Keratinocyte (primary cell): ENCODE measurements around the gene INPP4B. TPM values are rescaled to one million over a fixed set of nuclear protein-coding genes. Genes with fewer than 3 reads are reported as not detected.

Experiments used
- DNase-seq: peaks from one replicate; pipeline ENCODE4 v3.0.0-alpha.2; 2011; ENCODE audit warnings: low read depth, missing footprints, low spot score
- FAIRE-seq: peaks from 2 replicates; lab custom pipeline; 2011; peaks lifted over from hg19 to GRCh38; lab: Jason Lieb, UNC
- H2AFZ ChIP-seq: 2 replicates; pipeline ENCODE4 v1.6.0; 2012; ENCODE audit warnings: low read length, control low read depth, inconsistent platforms; ENCODE audit not compliant: control insufficient read depth
- H3K27ac ChIP-seq: 2 replicates; pipeline ENCODE4 v1.5.1; 2011; ENCODE audit warnings: low read length; ENCODE audit not compliant: control insufficient read depth, insufficient read depth
- H3K27me3 ChIP-seq: 3 replicates; pipeline ENCODE4 v1.6.0; 2011; ENCODE audit warnings: low read length; ENCODE audit not compliant: control insufficient read depth, insufficient read depth; ENCODE audit errors: extremely low read depth
- H3K36me3 ChIP-seq, 2 experiments: 2 replicates in 1 of 2; 3 replicates in 1 of 2; pipeline ENCODE4 v1.5.1; 2011; ENCODE audit warnings: low read length in 2 of 2, mild to moderate bottlenecking in 1 of 2; ENCODE audit not compliant: control insufficient read depth in 2 of 2, insufficient read depth in 2 of 2; ENCODE audit errors: extremely low read depth in 1 of 2
- H3K4me1 ChIP-seq: 3 replicates; pipeline ENCODE4 v1.5.1; 2011; ENCODE audit warnings: low read length; ENCODE audit not compliant: control insufficient read depth, insufficient read depth; ENCODE audit errors: extremely low read depth
- H3K4me2 ChIP-seq: 3 replicates; pipeline ENCODE4 v1.6.0; 2011; ENCODE audit warnings: low read depth, low read length; ENCODE audit not compliant: control insufficient read depth, insufficient read depth; ENCODE audit errors: extremely low read depth
- H3K4me3 ChIP-seq, 3 experiments: fragments of 200-600 bp in 1 of 3; sonication (generic) in 1 of 3; 2 replicates in 2 of 3; 3 replicates in 1 of 3; pipeline ENCODE4 v1.5.1; 2011 to 2016; ENCODE audit warnings: low read length in 3 of 3, mild to moderate bottlenecking in 3 of 3, control low read depth in 2 of 3, inconsistent platforms in 1 of 3, low read depth in 1 of 3, mixed read lengths in 1 of 3, mixed run types in 1 of 3, moderate library complexity in 1 of 3; ENCODE audit not compliant: control insufficient read depth in 2 of 3, insufficient read depth in 2 of 3; ENCODE audit errors: extremely low read depth in 1 of 3
- H3K79me2 ChIP-seq: 2 replicates; pipeline ENCODE4 v1.6.0; 2012; ENCODE audit warnings: low read length; ENCODE audit not compliant: control insufficient read depth, insufficient read depth
- H3K9ac ChIP-seq: 3 replicates; pipeline ENCODE4 v1.6.0; 2011; ENCODE audit warnings: low read length; ENCODE audit not compliant: control insufficient read depth, insufficient read depth; ENCODE audit errors: extremely low read depth
- H3K9me1 ChIP-seq: 3 replicates; pipeline ENCODE4 v1.6.0; 2011; ENCODE audit warnings: low read length; ENCODE audit not compliant: control insufficient read depth, insufficient read depth; ENCODE audit errors: extremely low read depth
- H3K9me3 ChIP-seq: 2 replicates; pipeline ENCODE4 v1.5.1; 2012; ENCODE audit warnings: low read depth, low read length; ENCODE audit not compliant: control insufficient read depth
- H4K20me1 ChIP-seq: 3 replicates; pipeline ENCODE4 v1.6.0; 2011; ENCODE audit warnings: low read length; ENCODE audit not compliant: control insufficient read depth, insufficient read depth; ENCODE audit errors: extremely low read depth
- EZH2 ChIP-seq: IDR thresholded peaks from one replicate; pipeline ENCODE4 v1.6.1; 2012; ENCODE audit warnings: inconsistent platforms, mild to moderate bottlenecking, low read length, moderate library complexity
- dilution Hi-C: fragments of 300-500 bp; cut with MboI; formaldehyde crosslinking; loops from one replicate; pipeline ENCODE4 v1.7.0; 2020; ENCODE audit warnings: low sequenced_read_pairs; ENCODE audit not compliant: extremely low pct_ligation_motif_present
- polyA plus RNA-seq, 5 experiments: library from polyadenylated mRNA; depleted of rRNA in 3 of 5; stranded (reverse) in 3 of 5; stranded (forward) in 1 of 5; unstranded in 1 of 5; fragments of >200 nt; gene quantifications; 1 replicate in 1 of 5; 2 replicates in 3 of 5; 3 replicates in 1 of 5; pipeline versions ENCODE4 v1.2.1 to v1.2.3, GENCODE V29; 2011 to 2012; ENCODE audit warnings: missing spikeins in 2 of 5, low read depth in 1 of 5, low replicate concordance in 1 of 5
- TF ChIP-seq, protein P1 (sequence below), 3 experiments: IDR thresholded peaks in 1 of 3; conservative IDR thresholded peaks in 1 of 3; optimal IDR thresholded peaks in 1 of 3; 2 replicates in 2 of 3; 3 replicates in 1 of 3; pipeline versions ENCODE3 to v1.5.1; 2011; ENCODE audit warnings: low read length in 3 of 3, mild to moderate bottlenecking in 3 of 3, moderate library complexity in 2 of 3, control low read depth in 1 of 3, inconsistent platforms in 1 of 3; ENCODE audit not compliant: insufficient read depth in 2 of 3; ENCODE audit errors: extremely low read depth in 1 of 3

Gene INPP4B
- polyA plus RNA-seq, 1 donor (not counting 4 experiments of a cell fraction or from before 2014, with no cell fraction given) = 50.2 TPM

DNA sequence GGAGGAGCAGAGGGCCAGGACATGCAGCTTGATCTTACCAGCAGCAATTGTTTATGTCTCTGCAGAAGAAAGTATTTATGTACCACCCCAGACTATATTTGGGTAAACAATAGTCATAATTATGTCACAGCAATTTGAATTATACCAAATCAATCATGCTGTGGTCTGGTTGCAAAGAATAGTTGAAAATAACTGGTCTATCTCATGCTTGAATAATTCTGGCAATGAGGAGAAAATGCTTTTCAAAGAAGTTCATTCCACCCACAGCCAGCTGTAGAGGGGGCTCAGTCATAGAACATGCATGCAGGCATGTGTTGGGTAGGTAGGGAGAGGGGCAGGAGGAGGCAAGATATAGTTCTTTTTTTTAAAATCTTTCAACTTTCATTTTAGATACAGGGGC, 810.5 kb downstream of the INPP4B start:
- no peaks in the 10 kb centered on the region for H4K20me1 ChIP-seq
- TF ChIP-seq EZH2 = no peak
- TF ChIP-seq, protein P1, sequence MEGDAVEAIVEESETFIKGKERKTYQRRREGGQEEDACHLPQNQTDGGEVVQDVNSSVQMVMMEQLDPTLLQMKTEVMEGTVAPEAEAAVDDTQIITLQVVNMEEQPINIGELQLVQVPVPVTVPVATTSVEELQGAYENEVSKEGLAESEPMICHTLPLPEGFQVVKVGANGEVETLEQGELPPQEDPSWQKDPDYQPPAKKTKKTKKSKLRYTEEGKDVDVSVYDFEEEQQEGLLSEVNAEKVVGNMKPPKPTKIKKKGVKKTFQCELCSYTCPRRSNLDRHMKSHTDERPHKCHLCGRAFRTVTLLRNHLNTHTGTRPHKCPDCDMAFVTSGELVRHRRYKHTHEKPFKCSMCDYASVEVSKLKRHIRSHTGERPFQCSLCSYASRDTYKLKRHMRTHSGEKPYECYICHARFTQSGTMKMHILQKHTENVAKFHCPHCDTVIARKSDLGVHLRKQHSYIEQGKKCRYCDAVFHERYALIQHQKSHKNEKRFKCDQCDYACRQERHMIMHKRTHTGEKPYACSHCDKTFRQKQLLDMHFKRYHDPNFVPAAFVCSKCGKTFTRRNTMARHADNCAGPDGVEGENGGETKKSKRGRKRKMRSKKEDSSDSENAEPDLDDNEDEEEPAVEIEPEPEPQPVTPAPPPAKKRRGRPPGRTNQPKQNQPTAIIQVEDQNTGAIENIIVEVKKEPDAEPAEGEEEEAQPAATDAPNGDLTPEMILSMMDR (optimal IDR thresholded peaks at IDR 0.05 in 1 of 3, IDR thresholded peaks at IDR 0.05 in 1 of 3, conservative IDR thresholded peaks at IDR 0.05 in 1 of 3; ENCODE audit: extremely low read depth in 1 of 3, insufficient read depth in 2 of 3, low read length in 3 of 3) = no peak
- no peak overlapping the region for H3K9ac ChIP-seq
- no peak overlapping the region for H3K27ac ChIP-seq
- peaks cover 11% of the 10 kb centered on the region for H3K4me1 ChIP-seq
- H3K79me2 ChIP-seq = no peaks in the 10 kb centered on the region
- no peak overlapping the region for H2AFZ ChIP-seq
- H3K4me3 ChIP-seq = no peak overlapping the region
- no peaks in the 10 kb centered on the region for H3K9me1 ChIP-seq
- H3K27me3 ChIP-seq = no peaks in the 10 kb centered on the region
- dilution Hi-C loops = no loop called here
- no peaks in the 10 kb centered on the region for H3K9me3 ChIP-seq
- DNase-seq (no peak), FAIRE-seq (no peak)
- no peak overlapping the region for H3K4me2 ChIP-seq
- peaks cover 3 to 7% of the 10 kb centered on the region in 2 experiments for H3K36me3 ChIP-seq

DNA sequence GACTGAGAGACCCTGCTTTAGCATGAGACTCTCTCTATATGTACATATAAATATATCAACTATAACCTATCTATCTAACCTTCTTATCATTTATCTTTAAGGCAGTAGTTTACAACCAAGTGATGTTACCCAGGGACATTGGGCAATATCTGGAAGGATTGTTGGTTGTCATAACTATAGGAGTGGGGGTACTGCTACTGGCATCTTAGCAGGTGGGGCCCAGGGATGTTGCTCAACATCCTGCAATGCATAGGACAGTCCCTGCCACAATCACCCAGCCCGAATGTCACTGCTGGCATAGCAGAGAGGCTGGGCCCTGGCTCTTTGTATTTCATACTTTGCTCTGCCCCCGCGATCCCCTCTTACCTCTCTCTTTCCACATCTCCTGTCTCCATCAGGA, 812.0 kb downstream of the INPP4B start:
- dilution Hi-C loops = no loop called here
- DNase-seq (no peak), FAIRE-seq (no peak)
- Histone ChIP-seq H3K4me2 (no peak overlapping the region), H3K9me3 (no peaks in the 10 kb centered on the region), H4K20me1 (no peaks in the 10 kb centered on the region), H3K4me1 (peaks cover 11% of the 10 kb centered on the region), H2AFZ (no peak overlapping the region), H3K27ac (no peak overlapping the region), H3K79me2 (no peaks in the 10 kb centered on the region), H3K27me3 (no peaks in the 10 kb centered on the region), H3K4me3 (no peak overlapping the region), H3K9me1 (no peaks in the 10 kb centered on the region), H3K36me3 (peaks cover 3 to 7% of the 10 kb centered on the region in 2 experiments), H3K9ac (no peak overlapping the region)
- TF ChIP-seq EZH2 = no peak
- TF ChIP-seq, protein P1 (optimal IDR thresholded peaks at IDR 0.05 in 1 of 3, IDR thresholded peaks at IDR 0.05 in 1 of 3, conservative IDR thresholded peaks at IDR 0.05 in 1 of 3; ENCODE audit: extremely low read depth in 1 of 3, insufficient read depth in 2 of 3, low read length in 3 of 3) = no peak
